ENCODE results near the gene LYPD6. TPM values are rescaled to one million over a fixed set of nuclear protein-coding genes. Genes with fewer than 3 reads are reported as not detected.

Gene LYPD6
- total RNA-seq, 2 experiments from 2014 or later = not detected

- intact Hi-C loops (cut with micrococcal nuclease; ENCODE audit: unreplicated experiment) = no loop called here
- ChIA-PET CTCF (ENCODE audit: unreplicated experiment) (no interaction called here), POLR2A (interaction anchor here (0.8 kb wide), 1 partner anchor 10 kb away, joined by 5 read pairs; no protein-coding TSS in a partner anchor)
- Histone ChIP-seq H3K36me3 (ENCODE audit: insufficient read depth, low read length) (no peaks in the 10 kb centered on the region), H3K27ac (ENCODE audit: low read depth, low read length, poor library complexity, severe bottlenecking) (no peak overlapping the region), H3K4me2 (ENCODE audit: low read length) (no peak overlapping the region), H2AFZ (ENCODE audit: low read length) (no peak overlapping the region), H3K9me2 (ENCODE audit: insufficient read depth, low read length) (no peaks in the 10 kb centered on the region), H3K4me1 (ENCODE audit: insufficient read depth, low read length, poor library complexity, severe bottlenecking) (no peaks in the 10 kb centered on the region), H3K79me2 (ENCODE audit: insufficient read depth, low read depth, low read length) (no peaks in the 10 kb centered on the region), H3K9me3 (ENCODE audit: low read length) (no peaks in the 10 kb centered on the region), H3K4me3 (ENCODE audit: low read depth, low read length, poor library complexity, severe bottlenecking) (no peak overlapping the region), H4K20me1 (ENCODE audit: insufficient read depth, low read length) (no peaks in the 10 kb centered on the region)
- BruUV-seq (replicated peaks) = no TSS peak
- DNase-seq (ENCODE audit: low spot score) = no peak
- TF ChIP-seq, protein P1, sequence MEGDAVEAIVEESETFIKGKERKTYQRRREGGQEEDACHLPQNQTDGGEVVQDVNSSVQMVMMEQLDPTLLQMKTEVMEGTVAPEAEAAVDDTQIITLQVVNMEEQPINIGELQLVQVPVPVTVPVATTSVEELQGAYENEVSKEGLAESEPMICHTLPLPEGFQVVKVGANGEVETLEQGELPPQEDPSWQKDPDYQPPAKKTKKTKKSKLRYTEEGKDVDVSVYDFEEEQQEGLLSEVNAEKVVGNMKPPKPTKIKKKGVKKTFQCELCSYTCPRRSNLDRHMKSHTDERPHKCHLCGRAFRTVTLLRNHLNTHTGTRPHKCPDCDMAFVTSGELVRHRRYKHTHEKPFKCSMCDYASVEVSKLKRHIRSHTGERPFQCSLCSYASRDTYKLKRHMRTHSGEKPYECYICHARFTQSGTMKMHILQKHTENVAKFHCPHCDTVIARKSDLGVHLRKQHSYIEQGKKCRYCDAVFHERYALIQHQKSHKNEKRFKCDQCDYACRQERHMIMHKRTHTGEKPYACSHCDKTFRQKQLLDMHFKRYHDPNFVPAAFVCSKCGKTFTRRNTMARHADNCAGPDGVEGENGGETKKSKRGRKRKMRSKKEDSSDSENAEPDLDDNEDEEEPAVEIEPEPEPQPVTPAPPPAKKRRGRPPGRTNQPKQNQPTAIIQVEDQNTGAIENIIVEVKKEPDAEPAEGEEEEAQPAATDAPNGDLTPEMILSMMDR (conservative IDR thresholded peaks at IDR 0.05; ENCODE audit: low read length) = no peak
- no peak for TF ChIP-seq EZH2phosphoT487 (IDR thresholded peaks at IDR 0.05; ENCODE audit: borderline replicate concordance, low read depth, low read length)
These were observed 136.2 kb downstream of the LYPD6 start for GRCh38 chr2:149466635-149467034.

DNA sequence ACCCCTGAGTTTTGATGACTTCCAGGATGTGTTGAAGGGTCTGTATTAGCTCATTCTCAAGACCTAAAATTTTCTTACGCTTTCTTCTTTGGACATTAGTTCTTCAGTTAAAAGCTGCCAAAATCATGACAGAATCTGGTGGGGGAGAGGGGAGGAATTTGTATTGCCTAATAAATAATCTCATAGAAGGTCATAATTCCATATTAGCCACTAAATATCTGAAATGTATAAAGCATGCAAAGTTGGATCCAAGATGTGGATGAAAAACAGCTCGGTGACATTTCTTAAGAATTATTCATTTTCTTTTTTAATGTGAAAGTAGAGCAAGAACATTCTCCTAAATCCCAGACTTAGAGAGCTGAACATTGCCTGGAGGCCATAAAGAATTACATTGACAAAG, 137.0 kb downstream of the LYPD6 start:
- no peaks in the 10 kb centered on the region for H3K9me2 ChIP-seq (ENCODE audit: insufficient read depth, low read length)
- ChIA-PET CTCF (ENCODE audit: unreplicated experiment) (no interaction called here), POLR2A (interaction anchor here (0.6 to 0.8 kb wide), 2 partner anchors 10 to 519 kb away, joined by 3 to 5 read pairs; no protein-coding TSS in a partner anchor)
- H3K27ac ChIP-seq (ENCODE audit: low read depth, low read length, poor library complexity, severe bottlenecking) = no peak overlapping the region
- H3K4me1 ChIP-seq (ENCODE audit: insufficient read depth, low read length, poor library complexity, severe bottlenecking) = no peaks in the 10 kb centered on the region
- no peaks in the 10 kb centered on the region for H4K20me1 ChIP-seq (ENCODE audit: insufficient read depth, low read length)
- H3K4me3 ChIP-seq (ENCODE audit: low read depth, low read length, poor library complexity, severe bottlenecking) = no peak overlapping the region
- no peak overlapping the region for H3K4me2 ChIP-seq (ENCODE audit: low read length)
- intact Hi-C loops (cut with micrococcal nuclease; ENCODE audit: unreplicated experiment) = no loop called here
- no peaks in the 10 kb centered on the region for H3K9me3 ChIP-seq (ENCODE audit: low read length)
- no peak overlapping the region for H2AFZ ChIP-seq (ENCODE audit: low read length)
- DNase-seq (ENCODE audit: low spot score) = no peak
- H3K79me2 ChIP-seq (ENCODE audit: insufficient read depth, low read depth, low read length) = no peaks in the 10 kb centered on the region
- no TSS peak for BruUV-seq (replicated peaks)
- no peak for TF ChIP-seq EZH2phosphoT487 (IDR thresholded peaks at IDR 0.05; ENCODE audit: borderline replicate concordance, low read depth, low read length)
- TF ChIP-seq, protein P1 (conservative IDR thresholded peaks at IDR 0.05; ENCODE audit: low read length) = no peak
- H3K36me3 ChIP-seq (ENCODE audit: insufficient read depth, low read length) = no peaks in the 10 kb centered on the region

DNA sequence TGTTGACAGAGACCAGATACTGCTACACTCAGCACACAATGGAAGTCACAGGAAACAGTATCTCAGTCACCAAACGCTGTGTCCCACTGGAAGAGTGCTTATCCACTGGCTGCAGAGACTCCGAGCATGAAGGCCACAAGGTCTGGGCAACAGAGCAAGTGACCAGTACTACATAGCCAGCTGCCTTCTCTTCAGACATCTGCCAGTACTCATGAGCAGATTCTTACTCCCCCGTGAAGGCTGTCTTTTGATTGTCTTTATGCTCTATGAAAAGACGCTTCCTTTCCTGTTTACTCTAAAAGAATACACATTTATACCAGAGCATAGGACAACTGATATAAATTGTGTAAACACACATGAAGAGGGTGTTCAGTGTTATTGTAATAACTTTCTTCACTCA, 138.2 kb downstream of the LYPD6 start:
- Histone ChIP-seq H2AFZ (ENCODE audit: low read length) (no peak overlapping the region), H3K9me2 (ENCODE audit: insufficient read depth, low read length) (no peaks in the 10 kb centered on the region), H3K4me1 (ENCODE audit: insufficient read depth, low read length, poor library complexity, severe bottlenecking) (no peaks in the 10 kb centered on the region), H3K4me3 (ENCODE audit: low read depth, low read length, poor library complexity, severe bottlenecking) (no peak overlapping the region), H3K4me2 (ENCODE audit: low read length) (no peak overlapping the region), H3K79me2 (ENCODE audit: insufficient read depth, low read depth, low read length) (no peaks in the 10 kb centered on the region), H3K36me3 (ENCODE audit: insufficient read depth, low read length) (no peaks in the 10 kb centered on the region), H4K20me1 (ENCODE audit: insufficient read depth, low read length) (no peaks in the 10 kb centered on the region), H3K9me3 (ENCODE audit: low read length) (no peaks in the 10 kb centered on the region), H3K27ac (ENCODE audit: low read depth, low read length, poor library complexity, severe bottlenecking) (no peak overlapping the region)
- DNase-seq (ENCODE audit: low spot score) = no peak
- BruUV-seq (replicated peaks) = no TSS peak
- TF ChIP-seq, protein P1 (conservative IDR thresholded peaks at IDR 0.05; ENCODE audit: low read length) = no peak
- TF ChIP-seq EZH2phosphoT487 (IDR thresholded peaks at IDR 0.05; ENCODE audit: borderline replicate concordance, low read depth, low read length) = no peak
- ChIA-PET CTCF (ENCODE audit: unreplicated experiment) (no interaction called here), POLR2A (no interaction called here)
- intact Hi-C loops (cut with micrococcal nuclease; ENCODE audit: unreplicated experiment) = no loop called here

Measured in OCI-LY7 (cell line).